Sciatic nerve (tissue), 2 donors: Measurements from ENCODE around the gene EIF4E. TPM values are rescaled to one million over a fixed set of nuclear protein-coding genes. Genes with fewer than 3 reads are reported as not detected.

Experiments used
- ATAC-seq: fragments of 200-7000 bp; cut with Tn5 transposase; one replicate; pipeline ENCODE4 v1.9.1; 2020; ENCODE audit warnings: mild to moderate bottlenecking, moderate library complexity
- DNase-seq: peaks from one replicate; pipeline ENCODE4 v3.0.0-alpha.2; 2020; ENCODE audit warnings: low spot score
- intact Hi-C: fragments of 100-400 bp; cut with DNase I; formaldehyde crosslinking; loops from one replicate; pipeline ENCODE4 v1.14.2; 2022
- total RNA-seq: library from RNA; stranded (reverse); fragmentation: NEBNext Ultra II Directional; extraction: Animal tissue kit (Norgen Biotek cat#: 25700); gene quantifications from one replicate; pipeline ENCODE4 v1.2.1, GENCODE V29; 2021
- donor health status: DM: no; HTN: no; CAD: no.
- donor health status: DM: no; HTN: no; CAD: no.

The EIF4E gene
- 54.5 TPM for total RNA-seq

GRCh38 chr4:98928505-98929340, at the start of gene EIF4E:
EIF4E (minus strand) TSS chr4:98929133; CDS start chr4:98929112, 21 bp downstream.
- peak; percentile 98 for DNase-seq
- intact Hi-C loops = no loop called here
- ATAC-seq = peak; percentile 98

- ATAC-seq (no peak), DNase-seq (no peak)
- intact Hi-C loops = no loop called here
Measured at GRCh38 chr4:98977557-98977956, 48.6 kb upstream of the EIF4E start.

- ATAC-seq (no peak), DNase-seq (no peak)
- intact Hi-C loops = no loop called here
Measured at GRCh38 chr4:98976716-98977115, 47.8 kb upstream of the EIF4E start.

GRCh38 chr4:98969878-98970785, 41.2 kb upstream of the EIF4E start:
- intact Hi-C loops = no loop called here
- no peak for DNase-seq
- no peak for ATAC-seq

GRCh38 chr4:98967786-98968329, 38.9 kb upstream of the EIF4E start:
- no peak for DNase-seq
- ATAC-seq = no peak
- intact Hi-C loops = no loop called here

GRCh38 chr4:98966926-98967325, 38.0 kb upstream of the EIF4E start:
- ATAC-seq = no peak
- intact Hi-C loops = no loop called here
- DNase-seq = no peak

- ATAC-seq = no peak
- DNase-seq = no peak
- intact Hi-C loops = no loop called here
Measured at GRCh38 chr4:98963538-98964433, 34.9 kb upstream of the EIF4E start.

- intact Hi-C loops = no loop called here
- no peak for DNase-seq
- ATAC-seq = no peak
Measured at GRCh38 chr4:98961770-98962169, 32.8 kb upstream of the EIF4E start.

- intact Hi-C loops = no loop called here
- ATAC-seq (no peak), DNase-seq (no peak)
Measured at GRCh38 chr4:98959411-98959810, 30.5 kb upstream of the EIF4E start.

- DNase-seq (no peak), ATAC-seq (no peak)
- intact Hi-C loops = no loop called here
Measured at GRCh38 chr4:98958065-98958464, 29.1 kb upstream of the EIF4E start.

- no peak for DNase-seq
- intact Hi-C loops = no loop called here
- no peak for ATAC-seq
Measured at GRCh38 chr4:98955229-98955628, 26.3 kb upstream of the EIF4E start.

- intact Hi-C loops = no loop called here
- DNase-seq (no peak), ATAC-seq (no peak)
Measured at GRCh38 chr4:98951710-98952109, 22.8 kb upstream of the EIF4E start.

GRCh38 chr4:98950925-98951324, 22.0 kb upstream of the EIF4E start:
- intact Hi-C loops = no loop called here
- ATAC-seq = no peak
- DNase-seq = no peak

- intact Hi-C loops = no loop called here
- DNase-seq = no peak
- no peak for ATAC-seq
Measured at GRCh38 chr4:98946359-98946758, 17.4 kb upstream of the EIF4E start.

- ATAC-seq (no peak), DNase-seq (no peak)
- intact Hi-C loops = no loop called here
Measured at GRCh38 chr4:98945297-98945850, 16.4 kb upstream of the EIF4E start.

GRCh38 chr4:98939892-98940298, 11.0 kb upstream of the EIF4E start:
- DNase-seq (no peak), ATAC-seq (peak; percentile 60)
- intact Hi-C loops = no loop called here

- DNase-seq (no peak), ATAC-seq (no peak)
- intact Hi-C loops = no loop called here
Measured at GRCh38 chr4:98939438-98939837, 10.5 kb upstream of the EIF4E start.

- DNase-seq = no peak
- intact Hi-C loops = no loop called here
- ATAC-seq = no peak
Measured at GRCh38 chr4:98937986-98938720, 9.2 kb upstream of the EIF4E start.
